Panc1 (cell line): Measurements from ENCODE around the gene SPRR2D.

ENCODE experiments used
- CTCF ChIP-seq: fragments of 450-650 bp; IDR thresholded peaks from 2 replicates; pipeline ENCODE4 v1.5.1; 2017; ENCODE audit warnings: mild to moderate bottlenecking
- POLR2AphosphoS5 ChIP-seq: IDR thresholded peaks from 2 replicates; pipeline ENCODE4 v1.6.1; 2012; ENCODE audit warnings: mild to moderate bottlenecking, low read depth, low read length, moderate library complexity
- REST ChIP-seq, 2 experiments: IDR thresholded peaks; 2 replicates each; pipeline ENCODE4 v1.6.1; 2011 to 2012; ENCODE audit warnings: low read depth in 2 of 2, control low read depth in 1 of 2, low read length in 1 of 2, mild to moderate bottlenecking in 1 of 2, moderate library complexity in 1 of 2; ENCODE audit not compliant: insufficient read depth in 1 of 2
- SIN3A ChIP-seq: IDR thresholded peaks from 2 replicates; pipeline ENCODE4 v1.6.1; 2012; ENCODE audit warnings: low read depth, mild to moderate bottlenecking, low read length, moderate library complexity, borderline replicate concordance; ENCODE audit not compliant: insufficient read depth

DNA sequence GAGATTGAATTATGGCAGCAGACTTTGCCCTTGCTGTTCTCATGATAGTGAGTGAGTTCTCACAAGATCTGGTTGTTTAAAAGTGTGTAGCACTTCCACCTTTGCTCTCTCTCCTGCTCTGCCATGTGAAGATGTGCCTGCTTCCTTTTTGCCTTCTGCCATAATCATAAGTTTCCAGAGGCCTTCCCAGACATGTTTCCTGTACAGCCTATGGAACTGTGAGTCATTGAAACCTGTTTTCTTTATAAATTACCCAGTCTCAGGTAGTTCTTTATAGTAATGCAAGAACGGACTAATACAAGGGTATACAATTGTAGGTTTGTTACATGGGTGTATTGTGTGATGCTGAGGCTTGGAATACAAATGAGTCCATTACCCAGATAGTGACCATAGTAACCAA lies 5.7 kb downstream of the SPRR2D start:
- TF ChIP-seq SIN3A (no peak), CTCF (no peak), POLR2AphosphoS5 (no peak), REST (IDR thresholded peaks at IDR 0.05; ENCODE audit: insufficient read depth in 1 of 2, low read depth in 2 of 2, low read length in 1 of 2) (no peak)
